ENCODE data around the gene PXDN.

GRCh38 chr2:1606046-1606400 is 138.3 kb downstream of the PXDN start:
- no peak for TF ChIP-seq CTCF (IDR thresholded peaks at IDR 0.05)
- TF ChIP-seq POLR2A (IDR thresholded peaks at IDR 0.05) = no peak
